ENCODE results near the gene CHD9NB. TPM values are rescaled to one million over a fixed set of nuclear protein-coding genes. Genes with fewer than 3 reads are reported as not detected.
"Not testable (repeated sequence)": the region's sequence is repeated elsewhere in the genome, so short reads cannot be mapped to it uniquely, and the experiment has no call there.

The CHD9NB gene
- total RNA-seq, 1 donor from 2014 or later, result 0.86 TPM

DNA sequence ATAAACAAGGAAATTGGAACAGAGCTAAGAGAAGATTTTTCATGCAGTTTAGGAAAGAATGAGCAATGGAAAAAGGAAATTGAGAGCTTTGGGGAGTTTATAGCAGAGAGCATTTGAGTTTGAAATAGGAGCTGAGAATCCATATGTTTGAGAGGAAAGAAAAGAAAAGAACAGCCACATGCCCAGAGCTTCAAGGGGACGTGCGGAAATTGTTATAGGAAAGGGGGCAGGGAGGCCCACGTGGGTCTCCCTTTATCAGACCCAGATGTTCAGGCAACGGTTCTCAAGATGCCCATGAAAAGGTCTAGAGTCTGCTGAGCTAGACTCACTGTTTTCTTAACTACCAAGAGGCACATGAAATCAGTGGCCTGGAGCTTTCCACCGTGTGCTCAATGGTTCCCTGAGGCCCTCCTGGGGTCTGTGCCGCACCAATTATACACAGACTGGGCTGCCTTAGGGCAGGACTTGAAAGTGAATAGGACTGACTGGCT lies 33.3 kb upstream of the CHD9NB start:
- no peak for ATAC-seq (ENCODE audit: poor library complexity)
- intact Hi-C loops (cut with DNase I), result no loop called here
- no peak for DNase-seq

DNA sequence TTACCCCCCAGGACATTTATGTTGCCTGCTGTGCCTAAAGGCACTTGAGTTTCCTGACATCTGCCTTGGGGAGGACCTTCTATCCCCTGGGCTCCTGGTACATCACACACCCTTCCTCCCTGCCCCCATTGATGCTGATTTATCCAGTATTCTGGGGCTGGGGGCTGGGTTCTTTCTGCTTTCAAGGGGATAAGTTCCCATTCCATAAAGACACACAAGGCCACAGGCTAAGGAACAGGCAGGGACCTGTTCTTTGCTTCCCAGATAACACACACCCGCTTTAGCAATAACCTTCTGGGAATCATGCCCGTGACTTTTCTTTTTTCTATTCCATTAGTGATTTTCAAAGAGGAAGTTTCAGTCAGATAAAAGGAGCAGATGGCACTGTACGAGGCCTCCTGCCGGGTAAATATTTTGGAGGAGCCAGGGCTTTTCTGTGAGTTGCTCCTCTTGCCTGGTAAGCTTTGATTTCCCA lies 32.7 kb upstream of the CHD9NB start:
- intact Hi-C loops (cut with DNase I), result no loop called here

DNA sequence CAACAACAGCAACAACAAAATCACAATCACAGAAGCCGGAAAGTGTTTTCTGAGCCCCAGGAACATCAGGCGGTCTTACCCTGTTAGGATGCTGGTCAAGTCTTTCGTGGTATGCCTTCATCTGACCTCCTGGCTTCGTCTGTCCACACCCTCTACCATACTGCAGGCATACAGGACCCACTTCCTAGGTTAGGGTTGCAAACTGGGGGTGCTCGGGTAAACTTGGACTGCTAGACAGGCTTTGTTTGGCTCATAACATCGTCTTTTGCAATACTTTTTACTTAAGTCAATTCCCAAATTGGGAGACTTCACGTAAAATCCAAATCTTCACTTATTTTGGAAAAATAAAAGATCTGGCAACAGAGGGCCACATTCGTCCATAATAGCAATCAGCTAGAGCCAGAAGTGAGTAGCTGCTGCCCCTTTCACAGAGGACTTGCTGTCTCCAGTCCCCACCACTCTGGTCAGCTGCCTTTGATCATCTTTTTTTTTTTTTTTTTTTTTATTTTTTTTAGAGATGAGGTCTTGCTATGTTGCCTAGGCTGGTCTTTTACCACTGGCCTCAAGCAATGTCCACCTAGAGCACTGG lies 32.1 kb upstream of the CHD9NB start:
- intact Hi-C loops (cut with DNase I), result no loop called here
- DNase-seq, result no peak
- ATAC-seq (ENCODE audit: poor library complexity), result peak; percentile 61

More for the DNA sequence above, 32.7 kb upstream of the CHD9NB start:
- no peak for DNase-seq
- ATAC-seq (ENCODE audit: poor library complexity), result peak; percentile 40

DNA sequence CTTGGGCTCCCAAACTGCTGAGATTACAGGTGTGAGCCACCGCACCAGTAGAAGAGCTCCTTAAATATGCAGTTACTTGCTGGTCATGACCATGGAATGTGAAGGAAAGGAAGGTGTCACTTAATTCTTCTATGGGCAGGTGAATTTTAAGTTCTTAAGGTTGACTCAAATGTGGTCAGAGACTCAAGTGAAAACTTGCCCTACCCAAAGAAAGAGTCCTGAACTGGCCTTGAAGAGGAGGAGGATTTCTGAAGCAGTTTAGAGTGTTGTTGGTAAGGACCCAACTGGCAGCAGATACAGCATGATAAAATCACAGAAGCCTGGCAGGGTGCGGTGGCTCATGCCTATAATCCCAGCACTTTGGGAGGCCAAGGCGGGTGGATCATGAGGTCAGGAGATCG lies 31.4 kb upstream of the CHD9NB start:
- intact Hi-C loops (cut with DNase I), result no loop called here
- DNase-seq, result no peak
- ATAC-seq (ENCODE audit: poor library complexity), result no peak

DNA sequence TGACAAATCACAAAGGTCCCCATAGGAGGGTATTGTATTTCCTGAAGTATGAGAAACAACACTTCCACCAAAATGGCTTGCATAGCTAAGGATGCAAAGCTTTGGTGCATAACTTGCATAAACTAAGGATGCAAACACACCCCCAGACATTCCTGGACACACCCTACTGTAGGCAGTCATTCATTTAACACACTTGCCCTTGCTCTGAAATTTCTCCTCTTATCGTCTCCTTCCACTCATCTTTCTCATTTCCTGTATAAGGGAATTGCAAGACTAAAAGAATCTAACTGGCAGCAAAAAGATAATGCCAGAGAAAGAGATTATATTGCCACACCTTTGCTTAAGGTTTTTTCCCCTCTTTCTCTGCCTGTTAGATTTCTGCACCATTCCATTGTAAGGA lies 30.4 kb upstream of the CHD9NB start:
- ATAC-seq (ENCODE audit: poor library complexity) (no peak), DNase-seq (no peak)
- intact Hi-C loops (cut with DNase I), result no loop called here

DNA sequence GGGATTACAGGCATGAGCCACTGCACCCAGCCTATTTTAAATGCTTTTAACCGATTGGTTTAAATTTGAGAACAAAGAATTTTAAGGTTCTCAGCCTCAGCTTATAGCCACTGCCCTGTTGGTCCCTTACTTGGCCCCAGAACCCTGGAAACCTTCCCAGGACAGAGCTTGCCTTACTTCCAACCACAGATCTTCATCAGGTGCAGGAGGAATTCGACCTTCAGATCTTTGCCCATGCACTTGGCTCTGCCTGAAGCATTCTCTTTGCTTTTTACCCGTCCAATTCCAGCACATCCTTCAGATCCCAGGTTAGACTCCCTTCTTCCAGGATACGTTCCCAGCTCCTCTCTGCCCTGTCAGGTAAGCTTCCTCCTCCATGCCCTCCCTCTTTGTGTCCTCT lies 29.8 kb upstream of the CHD9NB start:
- intact Hi-C loops (cut with DNase I), result no loop called here
- ATAC-seq (ENCODE audit: poor library complexity) (no peak), DNase-seq (no peak)

DNA sequence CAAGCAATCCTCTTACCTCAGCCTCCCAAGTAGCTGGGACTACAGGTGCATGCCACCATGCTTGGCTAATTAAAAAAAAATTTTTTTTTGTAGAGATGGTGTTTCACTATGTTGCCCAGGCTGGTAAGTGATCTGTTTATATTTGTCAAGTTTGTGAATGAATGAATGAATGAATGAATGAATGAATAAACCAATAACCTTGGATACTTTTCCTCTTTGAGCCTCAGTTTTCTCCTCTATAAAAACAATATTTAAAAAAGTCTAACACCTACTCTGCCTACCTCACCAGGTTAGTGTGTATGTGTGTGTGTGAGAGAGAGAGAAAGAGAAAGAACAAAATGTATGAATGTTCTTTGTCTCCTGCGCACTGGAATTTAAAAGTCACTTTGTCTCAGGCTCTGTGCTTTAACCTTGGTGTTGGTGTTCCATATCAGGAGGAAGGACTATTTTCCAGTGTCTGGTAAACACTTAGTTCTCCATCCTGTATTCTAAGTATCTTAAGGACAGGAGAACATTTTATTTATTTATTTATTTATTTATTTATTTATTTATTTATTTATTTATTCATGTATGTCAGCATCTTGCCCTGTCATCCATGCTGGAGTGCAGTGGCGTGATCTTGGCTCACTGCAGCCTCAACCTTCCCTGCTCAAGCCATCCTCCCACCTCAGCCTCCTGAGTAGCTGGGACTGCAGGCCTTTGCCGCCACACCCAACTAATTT lies 29.1 kb upstream of the CHD9NB start:
- DNase-seq (no peak), ATAC-seq (ENCODE audit: poor library complexity) (no peak)
- intact Hi-C loops (cut with DNase I), result no loop called here

DNA sequence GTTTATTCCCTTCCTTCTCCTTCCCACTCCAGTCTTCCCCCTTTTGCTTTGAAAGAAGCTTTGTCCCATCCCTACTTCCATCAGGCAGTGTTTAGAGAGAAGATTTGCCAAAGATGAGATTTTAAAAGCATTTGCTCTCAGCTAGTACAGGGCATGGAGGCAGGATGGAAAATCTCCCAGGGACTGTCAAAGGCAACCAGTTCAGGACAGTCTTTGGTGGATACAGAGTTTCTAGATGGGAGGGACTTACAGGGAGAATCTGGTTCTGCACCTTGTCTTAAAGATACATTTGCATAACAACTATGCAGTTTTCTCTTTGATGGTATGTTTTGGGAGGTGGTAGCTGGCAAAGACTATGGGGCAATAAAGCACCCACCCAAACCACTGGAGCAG lies 28.3 kb upstream of the CHD9NB start:
- no peak for ATAC-seq (ENCODE audit: poor library complexity)
- no peak for DNase-seq
- intact Hi-C loops (cut with DNase I), result no loop called here

DNA sequence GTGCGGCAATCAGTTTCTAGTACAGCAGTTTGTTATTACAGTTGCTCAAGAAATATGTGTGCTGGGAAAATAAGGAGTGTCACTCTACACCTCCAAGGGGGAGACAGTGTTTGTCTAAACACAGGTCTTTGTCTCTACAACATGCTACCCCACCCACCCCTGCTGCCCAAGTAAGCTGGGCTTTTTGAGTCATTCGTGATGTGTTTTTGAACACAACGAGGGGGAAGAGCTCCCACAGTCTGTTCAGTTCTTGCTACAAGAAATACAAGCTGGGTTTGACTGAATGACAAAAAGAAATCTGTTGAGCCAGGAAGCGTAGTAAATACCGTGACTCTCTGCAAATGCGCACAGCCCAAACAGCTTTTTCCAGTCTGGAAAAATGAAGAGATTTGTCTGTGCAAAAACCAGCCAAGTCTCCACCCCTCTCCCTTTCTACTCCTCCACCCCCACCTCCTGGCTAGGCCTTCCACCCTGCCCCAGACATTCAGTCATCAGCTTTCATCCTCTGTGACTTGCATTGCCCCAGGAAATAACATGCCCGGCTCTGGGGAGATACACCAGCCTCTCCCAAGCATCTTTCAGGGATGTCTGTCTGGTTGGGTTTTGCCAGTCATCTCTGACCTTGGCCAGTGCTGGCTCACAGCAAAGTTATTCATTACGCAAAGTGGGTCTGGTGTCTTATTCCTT lies 27.8 kb upstream of the CHD9NB start:
- DNase-seq (peak; percentile 65), ATAC-seq (ENCODE audit: poor library complexity) (peak; percentile 71)
- intact Hi-C loops (cut with DNase I), result no loop called here

DNA sequence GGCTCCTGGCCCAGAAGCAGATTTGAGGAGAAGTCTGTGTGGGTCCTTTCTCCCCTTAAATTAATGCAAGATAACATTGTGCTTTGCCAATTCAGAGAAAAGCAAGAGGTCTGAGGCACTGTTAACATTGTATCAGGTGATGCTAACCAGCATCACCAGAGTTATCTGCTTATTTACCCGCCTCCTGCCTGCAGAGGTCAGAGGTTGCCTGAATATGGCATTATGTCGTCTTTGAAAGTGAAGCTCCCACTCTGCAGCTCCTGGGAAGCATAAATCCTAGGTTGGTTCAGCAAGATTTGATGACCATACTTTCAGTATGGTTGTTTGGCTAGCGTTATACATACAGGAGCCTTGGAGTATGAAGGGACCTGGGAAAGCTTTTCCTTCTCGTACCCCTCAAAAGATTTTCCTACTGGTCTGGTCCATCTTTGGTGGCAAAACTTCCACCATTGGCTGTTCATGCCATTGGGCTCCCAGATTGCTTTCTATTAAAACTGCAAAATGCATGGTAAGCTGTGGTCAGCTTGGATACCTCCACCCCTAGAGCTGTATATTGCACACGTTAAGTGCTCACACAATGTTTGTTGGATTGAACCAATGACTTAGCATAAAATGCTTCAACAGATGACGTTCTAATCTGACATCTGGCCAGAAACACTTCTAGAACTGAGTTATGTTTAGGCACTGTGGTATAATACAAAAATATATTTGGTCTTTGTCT lies 26.2 kb upstream of the CHD9NB start:
- no peak for DNase-seq
- ATAC-seq (ENCODE audit: poor library complexity), result no peak
- intact Hi-C loops (cut with DNase I), result no loop called here

DNA sequence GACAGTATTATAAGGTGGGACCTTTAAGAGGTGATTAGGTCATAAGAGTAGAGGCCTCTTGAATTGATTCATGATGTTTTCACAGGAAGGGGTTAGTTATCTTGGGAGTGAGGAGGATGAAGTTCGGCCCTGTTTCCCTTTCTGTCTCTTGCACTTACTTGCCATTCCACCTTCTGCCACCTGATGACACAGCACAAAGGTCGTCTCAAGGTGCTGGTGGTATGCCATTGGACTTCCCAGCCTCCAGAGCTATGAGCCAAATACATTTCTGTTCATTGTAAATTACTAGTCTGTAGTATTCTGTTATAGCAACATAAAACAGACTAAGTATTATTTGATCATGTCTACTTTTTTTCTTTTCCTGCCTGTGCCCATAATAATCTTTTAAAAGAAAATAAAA lies 25.6 kb upstream of the CHD9NB start:
- DNase-seq, result no peak
- intact Hi-C loops (cut with DNase I), result no loop called here
- no peak for ATAC-seq (ENCODE audit: poor library complexity)

DNA sequence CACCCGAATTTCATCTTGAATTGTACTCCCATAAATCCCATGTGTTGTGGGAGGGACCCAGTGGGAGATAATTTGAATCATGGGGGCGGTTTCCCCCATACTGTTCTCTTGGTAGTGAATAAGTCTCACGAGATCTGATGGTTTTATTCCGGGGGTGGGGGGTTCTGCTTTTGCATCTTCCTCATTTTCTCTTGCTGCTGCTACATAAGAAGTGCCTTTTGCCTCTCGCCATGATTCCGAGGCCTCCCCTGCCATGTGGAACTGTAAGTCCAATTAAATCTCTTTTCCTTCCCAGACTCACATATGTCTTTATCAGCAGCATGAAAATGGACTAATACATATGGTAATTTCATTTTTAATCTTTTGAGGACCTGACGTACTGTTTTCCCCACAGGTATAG lies 22.8 kb upstream of the CHD9NB start:
- DNase-seq; ATAC-seq (ENCODE audit: poor library complexity); intact Hi-C loops (cut with DNase I): not testable (repeated sequence)

DNA sequence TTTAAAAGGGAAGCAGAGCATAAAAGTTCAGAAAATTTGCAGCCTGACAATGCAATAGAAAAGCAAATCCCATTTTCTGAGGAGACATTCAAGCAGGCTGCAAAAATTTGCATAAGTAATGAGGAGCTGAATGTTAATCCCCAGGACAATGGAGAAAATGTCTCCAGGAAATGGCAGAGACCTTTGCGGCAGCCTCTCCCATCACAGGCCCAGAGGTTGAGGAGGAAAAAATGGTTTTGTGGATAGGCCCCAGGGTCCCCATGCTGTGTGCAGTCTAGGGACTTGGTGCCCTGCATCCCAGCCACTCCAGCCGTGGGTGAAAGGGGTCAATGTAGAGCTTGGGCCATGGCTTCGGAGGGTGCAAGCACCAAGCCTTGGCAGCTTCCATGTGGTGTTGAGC lies 21.6 kb upstream of the CHD9NB start:
- ATAC-seq (ENCODE audit: poor library complexity); intact Hi-C loops (cut with DNase I); DNase-seq: not testable (repeated sequence)

DNA sequence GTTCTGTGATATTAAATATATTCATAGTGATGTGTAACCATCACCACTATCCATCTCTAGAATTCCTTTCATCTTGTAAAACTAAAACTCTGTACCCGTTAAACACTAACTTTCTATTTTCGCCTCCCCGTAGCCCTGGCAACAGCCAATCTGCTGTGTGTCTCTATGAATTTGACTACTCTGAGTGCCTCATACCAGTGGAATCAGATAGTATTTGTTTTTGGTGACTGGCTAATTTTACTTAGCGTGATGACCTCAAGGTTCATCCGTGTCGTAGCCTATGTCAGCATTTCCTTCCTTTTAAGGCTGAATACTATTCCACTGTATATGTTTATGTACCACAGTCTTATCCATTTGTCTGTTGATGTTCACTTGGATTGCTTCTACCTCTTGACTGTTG lies 20.3 kb upstream of the CHD9NB start:
- ATAC-seq (ENCODE audit: poor library complexity) (no peak), DNase-seq (no peak)
- intact Hi-C loops (cut with DNase I), result no loop called here

DNA sequence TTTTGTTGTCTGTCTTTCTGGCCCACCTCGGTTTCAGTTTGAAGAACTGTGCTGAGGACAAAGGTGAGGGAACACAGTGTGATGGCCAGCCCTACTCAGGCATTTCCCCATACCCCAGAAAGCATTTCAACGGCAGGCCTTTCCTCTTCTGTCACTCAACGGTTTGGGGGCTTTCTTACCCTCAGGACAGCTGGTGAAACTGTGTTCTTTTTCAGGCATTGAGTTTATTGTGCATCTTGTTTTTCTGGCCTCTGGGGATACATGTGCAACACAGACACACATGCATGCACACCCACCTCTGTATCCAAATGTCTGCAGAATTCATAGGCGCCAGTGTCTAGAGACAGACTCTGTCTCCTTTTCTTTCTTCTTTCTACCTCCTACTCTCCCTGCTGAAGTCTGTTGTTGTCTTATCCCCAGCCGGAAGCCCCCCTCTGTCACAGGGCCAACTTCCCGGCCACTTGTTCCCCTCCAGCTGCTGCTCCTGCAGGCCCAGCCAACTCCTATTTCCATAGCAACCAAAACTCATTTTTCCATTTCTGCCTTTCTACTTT lies 19.1 kb upstream of the CHD9NB start:
- peak; percentile 89 for DNase-seq
- intact Hi-C loops (cut with DNase I), result no loop called here
- ATAC-seq (ENCODE audit: poor library complexity), result peak; percentile 90

DNA sequence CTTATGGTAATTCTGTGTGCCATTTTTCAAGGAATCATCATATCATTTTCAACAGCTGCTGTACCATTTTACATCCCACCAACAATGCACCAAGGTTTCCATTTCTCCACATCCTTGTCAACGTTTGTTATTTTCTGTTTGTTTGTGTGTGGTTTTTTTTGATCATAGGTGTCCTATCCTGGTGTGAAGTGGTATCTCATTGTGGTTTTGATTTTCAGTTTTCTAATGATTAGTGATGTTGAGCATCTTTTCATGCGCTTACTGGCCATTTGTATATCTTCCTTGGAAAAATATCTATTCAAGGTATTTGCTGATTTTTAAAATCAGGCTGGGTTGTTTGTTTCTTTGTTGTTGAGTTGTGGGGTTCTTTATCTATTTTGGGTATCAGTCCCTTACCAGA lies 17.1 kb upstream of the CHD9NB start:
- intact Hi-C loops (cut with DNase I), result no loop called here
- ATAC-seq (ENCODE audit: poor library complexity), result no peak
- no peak for DNase-seq

DNA sequence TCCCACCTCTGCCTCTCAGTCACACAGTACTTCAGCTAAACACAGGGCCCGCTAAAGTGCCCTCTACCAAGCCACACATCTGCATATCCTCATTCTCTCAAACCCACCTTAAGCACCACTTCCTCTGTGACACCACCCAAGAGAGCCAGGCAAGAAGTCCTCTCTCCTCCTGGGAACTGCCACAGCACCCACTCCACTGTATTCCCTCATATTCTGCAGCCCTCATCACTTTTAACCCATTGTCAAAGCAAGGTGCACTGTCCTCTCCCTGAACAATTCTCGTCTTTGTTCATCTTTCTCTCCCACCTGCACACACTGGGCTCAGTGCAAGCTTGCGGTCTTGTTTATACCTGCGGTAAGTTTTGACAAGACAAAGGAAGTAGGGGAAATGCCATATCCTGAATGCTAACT lies 15.7 kb upstream of the CHD9NB start:
- intact Hi-C loops (cut with DNase I), result no loop called here

DNA sequence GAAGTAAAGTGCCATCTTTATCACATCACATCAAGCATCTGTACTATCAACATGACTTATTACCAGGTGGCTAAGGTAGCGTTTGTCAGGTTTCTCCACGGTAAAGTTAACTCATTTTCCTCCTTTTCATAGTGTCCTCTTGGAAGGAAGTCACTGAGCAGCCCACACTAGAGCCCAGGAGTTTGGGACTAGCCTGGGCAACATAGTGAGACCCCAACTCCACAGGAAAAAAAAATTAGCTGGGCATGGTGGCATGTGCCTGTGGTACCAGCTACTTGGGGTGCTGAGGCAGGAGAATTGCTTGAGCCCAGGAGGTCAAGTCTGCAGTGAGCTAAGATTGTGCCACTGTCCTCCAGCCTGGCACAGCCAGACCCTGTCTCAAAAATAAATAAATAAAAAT lies 15.0 kb upstream of the CHD9NB start:
- DNase-seq (no peak), ATAC-seq (ENCODE audit: poor library complexity) (no peak)
- intact Hi-C loops (cut with DNase I), result no loop called here

More for the DNA sequence above, 15.7 kb upstream of the CHD9NB start:
- no peak for ATAC-seq (ENCODE audit: poor library complexity)
- no peak for DNase-seq

Data from Right ventricle myocardium superior (tissue), 1 donor.